ENCODE measurements around the gene RBPJL. TPM values are rescaled to one million over a fixed set of nuclear protein-coding genes. Genes with fewer than 3 reads are reported as not detected.

Gene RBPJL
- total and polyA plus RNA-seq, 2 of the 8 experiments (the other 6 are each of a cell fraction or from before 2014, with no cell fraction given): 0.67 to 1.3 TPM

DNA sequence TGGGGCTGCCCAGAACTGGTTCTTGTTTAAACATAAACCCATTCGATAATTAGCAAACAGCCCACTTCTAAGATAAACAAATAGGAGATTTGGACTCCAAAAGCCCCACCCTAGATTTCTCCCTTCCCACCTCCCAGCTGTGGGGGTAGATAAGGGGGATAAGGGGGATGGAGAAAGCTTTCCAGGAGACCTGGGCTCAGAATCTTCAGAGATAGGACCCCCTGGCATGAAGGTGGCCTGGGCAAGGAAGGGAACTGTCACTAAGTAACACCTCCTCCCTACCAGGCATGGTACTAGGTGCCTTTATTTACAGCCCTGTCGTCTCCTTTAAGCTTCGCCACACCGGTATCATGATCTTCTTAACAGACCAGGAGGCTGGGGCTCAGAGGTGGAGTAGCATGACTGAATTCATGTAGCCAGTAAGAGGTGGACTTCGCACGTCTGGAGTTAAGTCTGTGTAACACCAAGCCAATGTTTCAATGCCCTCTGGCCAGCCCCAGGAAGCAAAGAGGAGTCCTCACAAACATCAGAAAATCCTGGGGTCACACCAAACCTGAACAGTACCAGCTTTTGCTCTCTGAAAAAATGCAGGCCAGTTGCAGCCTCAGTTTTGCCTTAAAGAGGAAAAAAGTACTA lies 37.0 kb downstream of the RBPJL start:
- Histone ChIP-seq H3K79me1 (ENCODE audit: low read depth, low read length) (peaks cover 25% of the 10 kb centered on the region), H3K27me3 (replicated peaks in 1 of 4; ENCODE audit: control insufficient read depth in 3 of 4, extremely low read depth in 1 of 4, insufficient read depth in 3 of 4, low read length in 3 of 4) (no peaks in the 10 kb centered on the region), H2BK20ac (ENCODE audit: low read length) (0 out of 2 replicates have a peak overlapping the region, but pooled peaks have one; percentile 92), H4K20me1 (replicated peaks in 1 of 2; ENCODE audit: control insufficient read depth in 1 of 2, insufficient read depth in 2 of 2, low read length in 2 of 2) (peaks cover 0 to 7% of the 10 kb centered on the region in 2 experiments), H2BK5ac (ENCODE audit: low read depth, low read length) (peak overlapping the region; percentile 72), H4K5ac (ENCODE audit: insufficient read length, low read depth, low read length) (peak overlapping the region; percentile 19), H3K4ac (replicated peaks; ENCODE audit: insufficient read length, low read depth, low read length) (peak overlapping the region; percentile 61), H3K27ac (ENCODE audit: low read depth, low read length) (peak overlapping the region; percentile 77), H3K14ac (ENCODE audit: insufficient read length) (no peak overlapping the region), H3K56ac (replicated peaks; ENCODE audit: insufficient read length, low read depth, low read length) (no peak overlapping the region), H3K36me3 (ENCODE audit: control insufficient read depth in 2 of 4, insufficient read depth in 4 of 4, low read length in 3 of 4) (peaks cover 0 to 6% (median 0%) of the 10 kb centered on the region in 4 experiments; a peak in 1 of 8 replicates), H3K9ac (replicated peaks in 1 of 4; ENCODE audit: extremely low read depth in 1 of 4, low read depth in 3 of 4, low read length in 3 of 4) (no peak overlapping the region; a peak in 1 of 7 replicates), H2AFZ (ENCODE audit: low read length) (no peak overlapping the region), H2AK5ac (ENCODE audit: low read depth, low read length) (peak overlapping the region; percentile 93), H3K23ac (ENCODE audit: insufficient read length) (no peak overlapping the region), H2BK12ac (ENCODE audit: low read depth, low read length) (peak overlapping the region; percentile 93), H3K18ac (ENCODE audit: extremely low read depth, low read length) (peak overlapping the region; percentile 57), H3K9me3 (ENCODE audit: insufficient read depth in 2 of 2, low read depth in 1 of 2, low read length in 1 of 2) (no peaks in the 10 kb centered on the region), H3K23me2 (ENCODE audit: low read depth, low read length) (peaks cover 11% of the 10 kb centered on the region; the same call in 1 of the 2 replicates), H4K8ac (ENCODE audit: extremely low read depth, insufficient read depth, low read length) (no peak overlapping the region), H2BK120ac (replicated peaks; ENCODE audit: low read depth, low read length) (no peak overlapping the region), H2BK15ac (ENCODE audit: low read length) (no peak overlapping the region; the same call in 1 of the 2 replicates), H3K4me2 (ENCODE audit: insufficient read depth in 1 of 2, low read depth in 2 of 2, low read length in 2 of 2) (peak overlapping the region; percentile 68 to 84), H3K4me1 (replicated peaks in 1 of 4; ENCODE audit: control insufficient read depth in 3 of 4, insufficient read depth in 4 of 4, low read length in 3 of 4) (peaks cover 43 to 81% (median 58%) of the 10 kb centered on the region in 4 experiments), H4K91ac (replicated peaks; ENCODE audit: insufficient read length, low read length) (peak overlapping the region; percentile 31), H3K4me3 (ENCODE audit: extremely low read depth in 1 of 4, insufficient read depth in 2 of 4, low read depth in 3 of 4, low read length in 4 of 4) (peak overlapping the region in 1 of 4 experiments; percentile 51; a peak in 1 of 8 replicates), H3K79me2 (ENCODE audit: control insufficient read depth in 1 of 2, insufficient read depth in 2 of 2, low read length in 2 of 2) (peaks cover 0 to 82% of the 10 kb centered on the region in 2 experiments; a peak in 3 of 4 replicates)
- ChIA-PET CTCF (ENCODE audit: partially characterized antibody) (interaction anchor here (0.7 to 6.5 kb wide), 14 partner anchors 8 to 106 kb away, joined by 3 to 33 read pairs (median 4); no protein-coding TSS in a partner anchor), POLR2A (ENCODE audit: partially characterized antibody) (interaction anchor here (0.7 to 6.8 kb wide), 10 partner anchors 8 to 68 kb away, joined by 3 to 113 read pairs (median 4); partner anchors contain the start of gene SYS1)
- no peak for DNase-seq (ENCODE audit: low read depth in 1 of 2, low spot score in 2 of 2)
- 68% methylated on average over 6 of the region's 6 CpGs; no CpG with 5 or more reads in 1 of the 2 experiments for WGBS, 2 experiments (ENCODE audit: extremely low coverage in 1 of 2, insufficient coverage in 1 of 2, insufficient read length in 1 of 2, insufficient replicate concordance in 2 of 2, low coverage in 1 of 2, low lambda C conversion rate in 2 of 2, missing lambda C conversion rate in 1 of 2)
- no peak for FAIRE-seq
- TF ChIP-seq EP300 (IDR thresholded peaks at IDR 0.05; ENCODE audit: borderline replicate concordance in 1 of 2, low read depth in 2 of 2, low read length in 2 of 2) (no peak), GTF2F1 (IDR thresholded peaks at IDR 0.05; ENCODE audit: borderline replicate concordance, low read depth, low read length) (no peak), SUZ12 (IDR thresholded peaks at IDR 0.05; ENCODE audit: low read length) (no peak), SIRT6 (IDR thresholded peaks at IDR 0.05; ENCODE audit: low read length) (no peak)
